MM.1S (cell line): ENCODE data around the gene ATP2B2.

Experiments
- EZH2 ChIP-seq: fragments of 300-600 bp; sonication (generic); optimal IDR thresholded peaks from 2 replicates; pipeline ENCODE3; 2017; ENCODE audit warnings: low read depth, mild to moderate bottlenecking, antibody characterized with exemption, low read length, mixed read lengths
- EZH2phosphoT487 ChIP-seq: fragments of 300-600 bp; sonication (generic); IDR thresholded peaks from 2 replicates; pipeline ENCODE4 v1.6.1; 2018; ENCODE audit warnings: antibody characterized with exemption, low read length
- TF ChIP-seq, protein P1 (sequence below): fragments of 300-600 bp; sonication (generic); IDR thresholded peaks from 2 replicates; pipeline ENCODE4 v1.5.1; 2016; ENCODE audit warnings: antibody characterized with exemption, low read length, mixed read lengths

DNA sequence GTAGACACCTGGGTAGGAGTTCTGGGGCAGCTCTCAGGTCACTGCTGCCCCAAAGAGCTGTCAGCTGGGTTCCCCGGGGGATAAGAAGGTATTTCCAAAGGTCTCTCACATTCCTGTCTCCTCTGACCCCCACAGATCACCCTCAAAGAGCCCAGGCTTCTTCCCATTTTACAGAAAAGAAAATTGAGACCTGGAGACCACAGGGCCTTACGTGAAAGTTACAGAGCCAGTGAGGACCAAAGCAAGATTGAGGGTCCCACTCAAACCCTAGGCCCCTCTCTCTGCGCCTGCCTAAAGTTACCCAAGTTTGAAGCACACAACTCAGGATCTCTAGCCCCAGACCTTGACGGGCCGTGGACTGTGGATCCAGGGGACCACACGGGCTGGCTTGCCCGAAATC lies 3.9 kb upstream of the ATP2B2 start:
- TF ChIP-seq, protein P1, sequence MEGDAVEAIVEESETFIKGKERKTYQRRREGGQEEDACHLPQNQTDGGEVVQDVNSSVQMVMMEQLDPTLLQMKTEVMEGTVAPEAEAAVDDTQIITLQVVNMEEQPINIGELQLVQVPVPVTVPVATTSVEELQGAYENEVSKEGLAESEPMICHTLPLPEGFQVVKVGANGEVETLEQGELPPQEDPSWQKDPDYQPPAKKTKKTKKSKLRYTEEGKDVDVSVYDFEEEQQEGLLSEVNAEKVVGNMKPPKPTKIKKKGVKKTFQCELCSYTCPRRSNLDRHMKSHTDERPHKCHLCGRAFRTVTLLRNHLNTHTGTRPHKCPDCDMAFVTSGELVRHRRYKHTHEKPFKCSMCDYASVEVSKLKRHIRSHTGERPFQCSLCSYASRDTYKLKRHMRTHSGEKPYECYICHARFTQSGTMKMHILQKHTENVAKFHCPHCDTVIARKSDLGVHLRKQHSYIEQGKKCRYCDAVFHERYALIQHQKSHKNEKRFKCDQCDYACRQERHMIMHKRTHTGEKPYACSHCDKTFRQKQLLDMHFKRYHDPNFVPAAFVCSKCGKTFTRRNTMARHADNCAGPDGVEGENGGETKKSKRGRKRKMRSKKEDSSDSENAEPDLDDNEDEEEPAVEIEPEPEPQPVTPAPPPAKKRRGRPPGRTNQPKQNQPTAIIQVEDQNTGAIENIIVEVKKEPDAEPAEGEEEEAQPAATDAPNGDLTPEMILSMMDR: no peak
- TF ChIP-seq EZH2: no peak
- no peak for TF ChIP-seq EZH2phosphoT487
